Hepatic stellate cell (primary cell): Measurements from ENCODE around the gene MRPS31.
"Not testable (repeated sequence)": the region's sequence is repeated elsewhere in the genome, so short reads cannot be mapped to it uniquely, and the experiment has no call there.

ENCODE experiments used
- DNase-seq: peaks from one replicate; pipeline ENCODE4 v3.0.0; 2011; ENCODE audit warnings: low spot score

The MRPS31 gene

DNA sequence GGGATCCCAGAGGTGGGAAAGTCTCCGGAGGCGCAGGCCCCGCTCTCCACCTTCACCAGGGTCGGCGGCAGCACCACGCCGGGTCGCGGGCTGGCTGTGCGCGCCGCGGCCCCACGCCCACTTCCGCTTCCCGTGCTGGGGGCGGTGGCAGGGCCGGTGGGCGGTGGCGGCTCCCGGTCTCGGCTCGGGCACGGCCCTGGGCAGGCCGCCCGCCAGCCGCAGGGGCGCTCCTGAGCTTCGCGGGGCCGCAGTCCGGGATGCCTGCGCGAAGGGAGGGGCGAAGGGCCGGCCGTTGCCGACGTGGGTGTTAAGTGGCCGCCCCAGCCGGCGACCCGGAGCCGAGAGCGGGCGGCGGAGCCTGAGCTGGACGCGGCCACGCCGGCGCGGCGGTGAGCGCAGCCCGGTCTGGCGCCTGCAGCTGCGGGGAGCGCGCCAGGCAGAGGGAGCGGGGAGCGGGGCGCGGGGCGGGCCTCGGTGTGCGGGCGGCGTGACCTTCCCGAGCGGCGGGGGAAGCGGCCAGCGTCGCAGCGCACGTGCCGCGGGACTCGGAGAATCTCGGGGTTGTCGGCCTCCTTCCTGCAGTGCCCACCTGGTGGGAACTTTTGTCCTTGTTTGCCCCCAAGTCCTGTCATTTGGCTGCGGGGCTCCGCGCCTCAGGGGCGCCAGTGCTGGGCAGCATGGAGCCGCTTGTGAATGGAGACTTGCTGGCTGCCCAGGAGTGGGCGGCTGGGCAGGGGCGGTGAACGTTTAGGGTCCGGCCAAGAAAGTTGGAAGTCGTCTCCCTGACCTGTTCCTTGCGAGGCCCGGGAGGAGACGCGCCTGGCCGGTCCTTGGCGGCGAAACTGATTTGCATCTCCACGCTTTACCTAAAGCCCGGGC lies 18.5 kb upstream of the MRPS31 start, which contains the start of gene SLC25A15:
Gene SLC25A15, plus strand, starts transcription at position 337 of the 879 bp plus-strand sequence. CDS start 3,616 bp downstream, outside the sequence.
- DNase-seq: peak; percentile 85

DNA sequence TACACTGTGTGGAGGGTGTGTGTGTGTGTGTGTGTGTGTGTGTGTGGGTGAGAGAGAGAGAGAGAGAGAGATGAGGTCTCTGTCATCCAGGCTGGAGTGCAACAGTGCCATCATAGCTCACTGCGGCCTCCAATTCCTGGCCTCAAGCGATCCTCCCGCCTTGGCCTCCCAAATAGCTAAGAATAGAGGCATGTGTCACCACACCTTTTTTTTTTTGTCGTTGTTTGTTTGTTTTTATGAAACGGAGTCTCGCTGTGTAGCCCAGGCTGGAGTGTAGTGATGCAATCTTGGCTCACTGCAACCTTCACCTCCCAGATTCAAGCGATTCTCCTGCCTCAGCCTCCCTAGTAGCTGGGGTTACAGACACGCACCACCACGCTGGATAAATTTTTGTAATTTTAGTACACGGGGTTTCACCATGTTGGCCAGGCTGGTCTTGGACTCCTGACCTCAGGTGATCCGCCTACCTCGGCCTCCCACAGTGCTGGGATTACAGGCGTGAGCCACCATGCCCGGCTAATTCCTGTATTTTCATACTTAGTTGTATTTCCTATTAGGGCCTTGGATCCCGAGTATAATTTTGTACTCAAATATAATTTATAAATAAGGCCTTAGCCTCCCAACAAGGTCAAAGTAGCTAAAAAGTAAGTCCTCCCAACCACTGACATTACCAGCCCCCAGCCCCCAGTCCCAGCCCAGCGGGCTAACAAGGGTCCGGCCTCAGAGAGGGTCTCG lies 17.7 kb upstream of the MRPS31 start:
- DNase-seq: not testable (repeated sequence)

DNA sequence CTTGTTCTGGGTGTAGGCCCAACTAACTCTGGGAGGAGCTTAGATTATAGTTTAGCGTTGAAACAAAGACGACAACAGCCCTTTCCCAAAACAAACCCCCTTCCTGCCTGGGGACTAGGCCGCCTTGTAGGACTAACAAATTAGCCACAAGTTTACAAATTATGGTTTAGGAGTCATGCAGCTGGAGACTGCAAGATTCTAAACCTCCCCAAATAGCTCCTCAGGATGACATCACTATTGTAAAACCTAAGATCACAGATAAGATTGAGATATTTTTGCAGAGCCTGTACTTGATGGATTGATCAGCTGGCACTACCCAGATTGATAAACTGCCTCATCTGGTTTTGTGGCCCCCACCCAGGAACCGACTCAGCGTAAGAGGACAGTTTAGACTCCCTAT lies 16.1 kb upstream of the MRPS31 start:
- DNase-seq: peak; percentile 47

DNA sequence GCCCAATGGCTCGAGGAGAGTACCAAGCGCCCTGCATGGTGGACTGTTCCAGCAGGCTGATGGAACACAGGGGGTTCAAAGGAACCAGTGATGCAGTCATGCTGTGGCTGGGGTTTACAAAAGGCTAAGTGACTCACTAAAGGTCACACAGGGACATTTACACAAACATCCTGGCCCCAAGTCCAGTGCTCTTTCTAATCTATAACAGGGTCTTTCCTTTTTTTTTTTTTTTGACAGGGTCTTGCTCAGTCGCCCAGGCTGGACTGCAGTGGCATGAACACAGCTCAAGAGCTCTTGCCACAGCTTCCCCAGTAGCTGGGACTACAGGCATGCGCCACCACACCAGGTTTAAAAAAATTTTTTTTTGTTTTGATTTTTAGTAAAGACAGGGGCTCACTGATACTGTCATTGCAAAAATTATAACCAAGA lies 15.6 kb upstream of the MRPS31 start:
- peak; percentile 43 for DNase-seq

DNA sequence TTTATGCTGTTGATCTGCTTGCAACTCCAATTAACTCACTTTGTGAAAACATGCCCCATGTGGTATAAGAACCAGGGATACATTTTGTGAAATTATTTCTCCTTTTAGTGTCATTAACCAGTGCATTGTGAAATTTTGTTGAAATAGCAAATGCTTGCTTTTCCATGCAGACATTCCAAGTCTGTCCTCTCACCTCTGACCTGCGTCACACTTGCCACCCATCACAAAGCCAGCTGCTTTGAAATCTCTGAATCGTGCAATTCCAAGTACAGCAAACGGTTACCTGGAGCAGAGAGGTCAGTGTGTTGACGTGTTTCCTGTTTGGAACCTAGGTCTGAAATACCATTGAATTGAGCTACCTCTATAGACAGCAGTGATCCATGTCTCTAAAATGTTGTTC lies 13.6 kb upstream of the MRPS31 start:
- no peak for DNase-seq

DNA sequence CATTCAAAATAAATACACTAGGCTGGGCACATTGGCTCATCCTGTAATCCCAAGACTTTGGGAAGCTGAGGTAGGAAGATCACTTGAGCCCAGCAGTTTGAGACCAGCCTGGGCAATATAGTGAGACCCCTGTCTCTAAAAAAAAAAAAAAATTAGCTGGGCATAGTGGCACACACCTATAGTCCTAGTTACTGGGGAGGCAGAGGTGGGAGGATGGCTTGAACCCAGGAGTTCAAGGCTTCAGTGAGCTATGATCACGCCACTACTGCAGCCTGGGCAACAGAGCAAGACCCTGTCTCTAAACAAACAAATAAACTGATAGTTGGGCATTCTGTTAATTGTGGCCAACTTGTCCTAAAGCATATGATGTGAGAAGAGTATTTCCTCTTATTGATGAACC lies 12.0 kb upstream of the MRPS31 start:
- not testable (repeated sequence) for DNase-seq

DNA sequence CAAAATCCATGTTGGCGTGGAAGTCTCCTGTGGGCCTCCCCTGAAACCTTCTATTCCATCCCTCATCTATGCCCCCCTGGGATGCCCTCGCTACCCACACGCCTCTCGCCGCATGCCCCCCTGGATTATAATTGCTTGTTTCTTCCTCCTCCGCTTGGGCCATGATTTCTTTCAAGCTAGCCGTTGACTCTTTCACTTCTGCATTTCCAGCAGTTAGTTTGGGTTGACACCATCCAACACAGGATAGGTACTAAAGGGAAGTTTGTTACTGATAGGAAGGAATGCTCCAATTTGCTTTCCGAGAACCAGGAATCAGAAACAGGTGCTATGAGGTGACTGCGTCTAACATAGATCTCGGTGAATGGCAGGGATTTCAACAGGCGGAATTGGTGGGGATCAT lies 10.7 kb upstream of the MRPS31 start:
- DNase-seq: no peak

DNA sequence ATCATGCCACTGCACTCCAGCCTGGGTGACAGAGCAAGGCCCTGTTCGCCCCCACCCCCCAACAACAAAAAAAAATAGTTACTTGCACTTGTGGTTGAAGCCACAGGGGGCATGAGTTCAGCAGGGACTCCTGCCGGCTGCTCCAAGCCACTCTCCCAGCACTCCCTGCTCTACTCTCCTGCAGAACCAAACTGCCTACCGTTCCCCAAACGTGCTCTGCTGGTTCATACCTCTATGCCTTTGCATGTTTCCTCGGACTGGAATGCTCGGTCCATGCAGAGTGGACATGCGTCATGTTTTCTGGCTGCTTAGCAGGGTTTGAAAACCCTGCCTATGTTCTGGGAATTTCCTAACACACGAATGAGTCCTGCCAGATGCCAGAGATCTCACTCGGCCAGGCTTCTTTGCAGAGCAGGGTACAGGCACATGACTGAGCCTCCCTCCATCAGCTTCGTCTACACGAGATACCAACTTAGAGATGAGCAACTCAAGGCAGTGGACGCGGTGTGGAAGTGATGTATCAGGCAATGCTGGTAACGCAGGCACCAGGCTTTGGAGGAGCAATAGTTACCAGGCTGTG lies 9.9 kb upstream of the MRPS31 start:
- DNase-seq: no peak

DNA sequence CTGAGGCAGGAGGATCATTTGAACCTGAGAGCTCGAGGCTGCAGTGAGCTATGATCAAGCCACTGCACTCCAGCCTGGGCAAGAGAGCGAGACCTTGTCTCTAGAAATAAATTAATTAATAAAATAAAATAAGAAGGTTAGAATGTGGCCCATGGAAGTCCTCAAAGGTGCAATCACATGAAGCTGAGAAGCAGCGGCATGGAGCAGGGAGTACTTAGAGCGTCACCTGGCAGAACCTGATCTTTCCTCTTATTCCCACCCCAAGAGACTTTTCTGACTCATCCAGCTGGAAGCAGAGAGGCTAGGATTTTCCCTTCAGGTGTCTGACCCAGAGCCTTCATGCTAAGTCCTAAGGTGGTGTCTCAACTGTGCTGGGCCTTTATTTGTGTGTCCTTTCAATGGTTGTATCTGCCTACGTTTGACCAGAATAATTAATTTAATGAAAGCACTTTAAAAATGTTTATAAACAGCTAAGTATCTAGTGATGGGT lies 8.9 kb upstream of the MRPS31 start:
- no peak for DNase-seq

DNA sequence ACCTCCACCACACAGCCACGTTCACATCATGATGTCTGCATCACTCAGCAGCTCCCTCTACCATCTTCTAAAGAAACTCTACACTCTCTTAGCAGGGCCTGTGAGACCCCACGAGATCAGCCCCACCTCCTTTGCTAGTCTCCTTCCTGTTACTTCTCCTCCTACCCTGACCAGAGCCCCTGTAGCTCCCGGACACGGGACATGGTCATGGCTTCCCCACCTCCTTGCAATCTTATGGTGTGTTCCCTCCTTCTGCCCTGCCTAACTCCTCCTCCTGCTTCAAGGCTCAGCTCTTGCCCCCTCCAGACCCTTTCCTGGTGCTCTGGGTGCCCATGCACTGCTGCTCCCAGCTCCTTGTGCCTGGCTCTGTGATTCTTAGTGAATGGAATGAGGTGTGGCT lies 8.1 kb upstream of the MRPS31 start:
- no peak for DNase-seq

DNA sequence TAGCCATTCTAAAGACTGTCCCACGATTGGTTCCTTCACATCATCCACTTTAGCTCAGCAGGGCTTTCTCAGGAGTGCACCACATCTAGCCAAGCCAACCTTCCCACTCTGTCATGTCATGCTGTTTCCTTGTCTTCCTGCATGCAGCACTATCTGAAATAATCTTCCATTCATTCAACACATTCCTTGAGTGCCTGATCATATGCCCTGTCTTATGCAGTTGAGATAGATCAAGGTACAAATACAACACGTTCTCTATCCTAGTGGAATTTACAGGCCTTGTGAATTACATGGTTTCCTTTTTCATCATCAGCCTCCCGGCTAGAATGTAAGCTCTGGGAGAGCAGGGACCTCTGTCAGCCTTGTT lies 6.8 kb upstream of the MRPS31 start:
- no peak for DNase-seq

DNA sequence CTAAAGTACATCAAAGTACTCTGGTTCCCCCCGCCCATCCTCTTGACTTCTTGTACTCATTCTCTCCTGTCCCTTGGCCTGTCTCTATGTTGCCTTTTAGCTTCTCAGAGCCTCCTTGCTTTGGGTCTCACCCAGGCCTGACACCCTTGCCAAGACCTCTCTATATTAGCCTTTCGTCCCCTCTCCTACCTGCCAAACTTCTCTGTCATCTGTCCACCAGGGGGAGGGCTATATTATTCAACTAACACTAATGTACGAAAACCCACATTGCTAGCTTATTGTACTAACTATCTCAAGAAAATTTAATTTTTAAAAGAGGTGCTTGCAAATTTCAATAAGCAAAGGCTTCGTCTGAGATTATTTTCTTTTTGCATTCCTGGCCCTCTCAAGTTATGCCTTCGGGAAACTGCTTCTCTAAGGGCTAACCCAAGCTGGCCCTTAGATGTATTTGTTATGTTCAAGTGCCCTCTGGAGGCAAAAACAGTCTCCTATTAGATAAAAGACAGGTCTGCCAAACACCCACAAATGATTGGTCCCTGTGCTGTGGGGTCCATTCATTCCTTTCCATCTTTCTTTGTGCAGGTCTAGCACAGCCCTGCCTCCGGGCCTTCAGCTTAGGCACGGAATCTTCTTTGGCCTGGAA lies 6.3 kb upstream of the MRPS31 start:
- DNase-seq: no peak

DNA sequence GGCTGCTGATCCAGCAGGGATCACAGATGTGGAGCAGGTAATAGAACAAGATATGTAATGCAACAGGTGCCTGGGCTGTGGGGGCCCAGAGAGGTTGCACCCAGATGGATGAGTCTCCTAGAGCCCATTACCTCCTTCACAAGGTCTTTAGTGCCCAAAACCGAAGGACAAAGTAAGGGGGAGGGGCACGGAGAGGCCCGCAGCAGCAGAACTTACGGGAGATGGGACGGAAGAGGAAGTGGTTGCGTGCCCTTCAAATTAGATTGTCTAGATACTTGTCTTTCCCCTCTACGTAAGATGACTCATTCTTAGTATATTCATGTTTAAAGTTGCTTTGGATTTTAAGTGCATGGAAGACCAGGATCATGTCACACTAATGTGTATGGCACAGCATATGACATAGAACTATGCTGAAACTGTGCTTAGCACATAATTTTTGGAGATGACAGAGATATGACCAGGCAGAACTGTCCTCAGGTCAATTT lies 5.7 kb upstream of the MRPS31 start:
- DNase-seq: no peak

DNA sequence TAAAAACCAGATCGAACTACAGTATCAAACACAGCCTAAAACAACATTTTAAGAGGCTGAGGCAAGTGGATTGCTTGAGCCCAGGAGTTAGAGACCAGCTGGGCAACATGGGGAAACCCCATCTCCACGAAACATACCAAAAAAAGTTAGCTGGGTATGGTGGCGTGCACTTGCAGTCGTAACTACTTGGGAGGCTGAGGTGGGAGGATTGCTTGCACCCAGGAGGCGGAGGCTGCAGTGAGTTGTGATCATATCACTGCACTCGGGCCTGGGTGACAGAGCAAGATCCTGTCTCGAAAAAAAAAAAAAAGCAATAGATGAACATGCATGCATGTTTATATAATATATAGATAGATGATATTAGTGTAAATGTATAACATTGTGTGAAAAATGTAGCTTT lies 5.2 kb upstream of the MRPS31 start:
- DNase-seq: no peak

DNA sequence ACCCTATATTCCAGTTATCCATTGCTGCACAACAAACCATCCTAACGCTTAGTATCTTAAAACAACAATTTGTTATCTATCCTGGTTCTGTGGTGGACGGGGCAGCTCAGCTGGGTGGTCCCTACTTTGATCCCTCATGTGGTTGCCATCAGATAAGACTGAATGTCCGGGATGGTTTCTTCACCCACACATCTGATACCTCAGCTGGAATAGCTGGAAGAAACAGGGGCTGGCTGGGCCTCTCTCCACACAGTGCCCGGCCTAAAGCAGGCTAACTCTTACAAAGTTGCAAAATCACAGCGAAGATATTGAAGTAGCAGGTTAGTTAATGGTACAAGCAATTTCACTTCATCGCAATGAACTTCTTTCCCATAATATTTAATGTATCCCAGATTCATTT lies 3.7 kb upstream of the MRPS31 start:
- no peak for DNase-seq

DNA sequence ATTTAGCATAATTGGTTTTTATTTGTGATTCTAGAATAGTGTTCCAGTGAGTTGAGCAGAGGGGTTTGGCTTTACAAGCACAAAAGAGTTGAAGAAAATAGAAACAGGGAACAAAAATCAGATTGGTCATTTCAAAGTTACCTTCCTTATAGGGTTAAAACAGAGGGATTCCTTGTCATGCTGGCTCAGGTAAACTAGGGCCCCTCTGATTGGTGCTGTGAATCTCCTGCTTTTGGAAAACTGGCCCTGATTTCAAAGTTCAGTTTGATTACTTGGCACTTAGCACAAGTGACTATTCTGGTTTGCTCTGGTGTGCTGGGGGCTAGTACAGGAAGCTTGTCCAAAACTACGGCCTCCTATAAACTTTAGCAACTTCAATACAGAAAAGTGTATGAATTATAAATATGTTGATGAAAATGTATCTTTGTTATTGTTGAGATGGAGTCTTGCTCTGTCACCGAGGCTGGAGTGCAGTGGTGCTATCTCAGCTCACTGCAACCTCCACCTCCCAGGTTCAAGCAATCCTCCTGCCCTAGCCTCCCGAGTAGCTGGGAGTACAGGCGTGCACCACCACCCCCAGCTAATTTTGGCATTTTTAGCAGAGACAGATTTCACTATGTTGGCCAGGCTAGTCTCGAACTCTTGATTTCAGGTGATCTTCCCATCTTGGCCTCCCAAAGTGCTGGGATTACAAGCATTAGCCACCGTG lies 1.9 kb upstream of the MRPS31 start:
- no peak for DNase-seq

DNA sequence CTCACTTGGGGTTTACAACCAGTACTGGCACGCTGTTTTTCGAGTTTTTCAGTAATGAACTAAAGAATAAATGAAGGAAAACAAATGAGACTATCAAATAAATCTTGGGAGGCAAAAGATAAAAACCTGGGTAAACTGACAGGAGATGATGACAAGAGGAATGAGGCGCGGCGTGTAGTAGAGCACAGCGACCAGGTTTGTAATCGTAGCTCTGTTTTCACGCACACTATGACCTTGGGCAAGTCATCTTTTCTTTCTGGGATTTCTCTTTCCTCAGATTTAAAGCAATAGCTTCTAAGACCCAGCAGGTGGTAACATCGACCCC lies 419 bp downstream of the MRPS31 start:
- DNase-seq: no peak

DNA sequence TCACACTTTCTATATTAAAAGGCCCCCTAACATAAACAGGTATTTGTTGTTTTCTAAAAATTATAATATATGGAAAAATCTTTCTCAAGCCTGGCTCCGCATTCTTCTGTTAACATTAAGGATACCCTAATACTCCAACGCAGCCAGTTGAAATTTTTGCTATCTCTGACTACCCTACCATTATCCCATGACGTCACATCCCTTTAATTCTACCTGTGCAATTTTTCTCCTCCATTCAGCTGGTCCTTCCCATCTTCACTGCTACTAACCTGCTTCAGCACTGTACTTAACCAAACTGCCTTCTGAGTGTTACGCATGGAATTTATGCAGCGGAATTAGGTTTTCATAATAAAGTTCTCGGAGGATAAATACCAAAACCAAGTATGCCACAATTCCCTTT lies 1.0 kb downstream of the MRPS31 start:
- no peak for DNase-seq

DNA sequence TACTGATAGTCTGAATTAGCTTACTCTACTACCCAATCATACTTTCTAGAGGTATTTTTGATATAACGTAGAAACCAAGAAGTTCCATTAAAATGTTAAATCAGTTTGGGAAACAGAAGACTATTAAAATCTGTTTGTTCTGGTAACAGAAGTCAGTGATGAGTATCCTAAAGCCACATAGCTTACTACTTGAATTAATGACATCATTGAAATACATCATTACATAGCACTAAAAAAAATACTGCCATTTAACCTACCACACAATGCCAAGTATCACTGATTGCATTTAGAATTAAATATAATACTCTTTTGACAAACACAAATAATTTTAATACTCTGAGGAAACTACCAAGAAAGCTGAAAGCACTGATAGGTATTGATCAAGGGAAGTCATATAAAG lies 5.4 kb downstream of the MRPS31 start:
- DNase-seq: no peak

DNA sequence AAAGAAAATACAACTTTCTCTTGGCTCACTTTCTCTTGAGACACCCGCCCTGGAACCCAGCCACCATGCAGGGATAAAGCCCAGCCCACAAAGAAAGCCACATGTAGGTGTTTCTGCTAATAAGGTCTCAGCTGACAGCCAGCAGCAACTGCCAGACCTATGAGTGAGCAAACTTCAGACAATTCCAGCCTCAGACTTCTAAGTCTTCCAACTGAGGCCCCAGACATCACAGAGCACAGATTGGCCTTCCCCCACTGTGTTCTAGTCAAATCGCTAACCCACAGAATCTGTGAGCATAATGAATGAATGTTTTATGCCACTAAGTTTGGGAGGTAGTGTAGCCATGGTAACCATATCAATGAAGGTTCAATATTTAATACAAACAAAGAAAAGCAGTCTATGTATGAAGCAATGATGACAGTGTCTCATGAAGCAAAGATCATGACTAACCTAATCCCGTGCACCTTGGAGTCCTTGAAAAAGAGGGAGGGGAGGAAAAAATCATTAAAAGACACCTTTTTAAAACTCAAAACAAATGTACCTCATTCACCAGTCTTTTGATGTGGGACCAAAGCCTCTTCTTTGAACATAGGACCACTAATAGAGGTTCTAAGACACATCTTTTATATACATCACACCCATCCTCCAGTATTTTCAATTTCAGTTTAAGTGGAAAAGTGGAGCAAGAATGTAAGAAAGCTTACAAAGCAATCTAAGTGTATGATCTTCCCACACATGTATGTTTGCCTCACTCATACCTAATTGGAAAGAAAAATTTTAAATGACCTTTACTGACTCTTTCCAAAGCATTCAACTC lies 6.2 kb downstream of the MRPS31 start:
- no peak for DNase-seq

DNA sequence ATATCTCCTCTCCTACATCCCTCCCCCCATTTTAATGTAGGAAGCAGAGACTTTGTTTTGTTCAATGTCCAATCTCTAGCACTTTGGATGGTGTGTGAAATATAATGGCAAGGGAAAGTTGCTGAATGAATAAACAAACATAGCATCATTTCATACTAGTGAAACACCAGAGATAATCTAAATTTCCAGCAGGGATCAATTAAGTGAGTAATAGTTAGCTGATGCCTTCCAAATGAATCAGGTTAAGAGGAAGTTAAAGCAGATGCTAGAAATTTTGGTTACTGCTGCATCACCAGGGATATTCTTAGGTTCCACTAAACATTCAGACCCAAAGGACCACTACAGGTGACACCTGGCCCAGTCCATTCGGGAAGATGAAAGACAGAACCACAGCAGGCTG lies 8.1 kb downstream of the MRPS31 start:
- no peak for DNase-seq
